ENCODE data around the gene AGBL3. TPM values are rescaled to one million over a fixed set of nuclear protein-coding genes. Genes with fewer than 3 reads are reported as not detected.
"Not testable (repeated sequence)": the region's sequence is repeated elsewhere in the genome, so short reads cannot be mapped to it uniquely, and the experiment has no call there.

Gene AGBL3
- total RNA-seq, 4 donors from 2014 or later: 0.66 to 3.3 (median 1.7) TPM

- intact Hi-C loops (cut with DNase I): loop anchor here (2.0 kb wide), 1 partner anchor 178 kb away; no protein-coding TSS in a partner anchor
- Histone ChIP-seq H3K9me3 (no peaks in the 10 kb centered on the region), H3K4me3 (peak overlapping the region in 1 of 4 donors; percentile 87), H3K4me1 (peaks cover 71 to 75% (median 73%) of the 10 kb centered on the region in 4 donors), H3K27me3 (peaks cover 0 to 4% (median 0%) of the 10 kb centered on the region in 4 donors), H3K27ac (replicated peaks in 1 of 4) (peak overlapping the region; percentile 94 to 98 (median 96)), H3K36me3 (peaks cover 4 to 50% (median 49%) of the 10 kb centered on the region in 4 donors)
- DNase-seq (ENCODE audit: extremely low spot score): no peak
- 89% methylated on average over 13 of the region's 13 CpGs for WGBS
- TF ChIP-seq EP300 (IDR thresholded peaks at IDR 0.05): no peak
Measured at GRCh38 chr7:135168489-135169140, 182.3 kb downstream of the AGBL3 start.

- peaks cover 4 to 44% (median 43%) of the 10 kb centered on the region in 4 donors for H3K36me3 ChIP-seq
- H3K4me1 ChIP-seq: peaks cover 68 to 71% (median 70%) of the 10 kb centered on the region in 4 donors
- DNase-seq (ENCODE audit: extremely low spot score): no peak
- peak overlapping the region; percentile 82 to 88 (median 84) for H3K4me3 ChIP-seq
- intact Hi-C loops (cut with DNase I): loop anchor here (2.0 kb wide), 1 partner anchor 179 kb away; no protein-coding TSS in a partner anchor
- TF ChIP-seq CTCF (IDR thresholded peaks at IDR 0.05) (peak in 1 of 3 experiments; percentile 21), EP300 (IDR thresholded peaks at IDR 0.05) (no peak)
- H3K27ac ChIP-seq (replicated peaks in 1 of 4): peak overlapping the region; percentile 94 to 98 (median 96)
- H3K9me3 ChIP-seq: no peaks in the 10 kb centered on the region
- WGBS: 55% methylated on average over 10 of the region's 11 CpGs
- H3K27me3 ChIP-seq: peaks cover 0 to 4% (median 0%) of the 10 kb centered on the region in 4 donors
Measured at GRCh38 chr7:135169141-135169963, 183.0 kb downstream of the AGBL3 start.

GRCh38 chr7:135169964-135170273 is 183.6 kb downstream of the AGBL3 start:
- Histone ChIP-seq H3K27me3 (peaks cover 0 to 4% (median 0%) of the 10 kb centered on the region in 4 donors), H3K27ac (replicated peaks in 1 of 4) (peak overlapping the region; percentile 94 to 98 (median 96)), H3K4me1 (peaks cover 62 to 65% (median 65%) of the 10 kb centered on the region in 4 donors), H3K36me3 (peaks cover 4 to 39% (median 38%) of the 10 kb centered on the region in 4 donors), H3K9me3 (no peaks in the 10 kb centered on the region), H3K4me3 (peak overlapping the region; percentile 82 to 88 (median 84))
- no peak for TF ChIP-seq EP300 (IDR thresholded peaks at IDR 0.05)
- TF ChIP-seq POLR2A (IDR thresholded peaks at IDR 0.05; ENCODE audit: low read depth): no peak
- TF ChIP-seq POLR2AphosphoS5 (IDR thresholded peaks at IDR 0.05): no peak
- no peak for TF ChIP-seq CTCF (IDR thresholded peaks at IDR 0.05)
- 6% methylated on average over 11 of the region's 17 CpGs for whole genome bisulfite sequencing
- DNase-seq (ENCODE audit: extremely low spot score): no peak
- intact Hi-C loops (cut with DNase I): loop anchor here (2.0 kb wide), 2 partner anchors 179 to 483 kb away; no protein-coding TSS in a partner anchor

- peak within 1 kb of the TSS; percentile 94 to 98 (median 96) for H3K27ac ChIP-seq (replicated peaks in 1 of 4)
- DNase-seq (ENCODE audit: extremely low spot score): peak; percentile 96
- H3K4me1 ChIP-seq: peaks cover 57 to 60% (median 60%) of the 10 kb centered on the region in 4 donors
- intact Hi-C loops (cut with DNase I): loop anchor here (2.0 kb wide), 1 partner anchor 484 kb away; no protein-coding TSS in a partner anchor
- H3K4me3 ChIP-seq: peak within 1 kb of the TSS; percentile 82 to 88 (median 84)
- peaks cover 0 to 4% (median 0%) of the 10 kb centered on the region in 4 donors for H3K27me3 ChIP-seq
- H3K9me3 ChIP-seq: no peaks in the 10 kb centered on the region
- TF ChIP-seq CTCF (IDR thresholded peaks at IDR 0.05): peak; percentile 77 to 90 (median 89)
- peak; percentile 42 for TF ChIP-seq POLR2A (IDR thresholded peaks at IDR 0.05; ENCODE audit: low read depth)
- TF ChIP-seq EP300 (IDR thresholded peaks at IDR 0.05): no peak
- TF ChIP-seq POLR2AphosphoS5 (IDR thresholded peaks at IDR 0.05): peak; percentile 73 to 86
- H3K36me3 ChIP-seq: peaks cover 4 to 36% (median 33%) of the 10 kb centered on the region in 4 donors
- WGBS: 0% methylated on average over 3 of the region's 77 CpGs
Measured at GRCh38 chr7:135170274-135170997, 184.1 kb downstream of the AGBL3 start, which contains the start of gene CYREN. CYREN (minus strand) TSS chr7:135170707; CDS start chr7:135168922, 1,785 bp downstream.

GRCh38 chr7:135170998-135171481 is 184.7 kb downstream of the AGBL3 start:
- intact Hi-C loops (cut with DNase I): loop anchor here (2.0 kb wide), 1 partner anchor 484 kb away; no protein-coding TSS in a partner anchor
- DNase-seq (ENCODE audit: extremely low spot score); H3K9me3 ChIP-seq; H3K27me3 ChIP-seq: not testable (repeated sequence)
- Histone ChIP-seq H3K4me1 (peaks cover 51 to 54% (median 54%) of the 10 kb centered on the region in 4 donors), H3K27ac (replicated peaks in 1 of 4) (peak overlapping the region; percentile 94 to 98 (median 96)), H3K4me3 (peak overlapping the region; percentile 82 to 88 (median 84)), H3K36me3 (peaks cover 4 to 36% (median 27%) of the 10 kb centered on the region in 4 donors)
- WGBS: 13% methylated on average over 12 of the region's 12 CpGs

All from esophagus muscularis mucosa (tissue), 4 donors.